Effector memory CD4-positive, alpha-beta T cell (primary cell): ENCODE results near the gene ADORA1.

Source experiments
- DNase-seq, 3 donors: peaks; one replicate each; pipeline ENCODE4 v3.0.0-alpha.2; 2020
- H3K27ac ChIP-seq: 2 replicates; pipeline ENCODE4 v1.7.0; 2013; ENCODE audit warnings: mild to moderate bottlenecking, low read length, moderate library complexity; ENCODE audit not compliant: insufficient read depth, poor library complexity, severe bottlenecking
- H3K27me3 ChIP-seq: replicated peaks from 2 replicates; pipeline ENCODE4 v1.7.0; 2013; ENCODE audit warnings: mild to moderate bottlenecking, low read length; ENCODE audit not compliant: insufficient read depth, control insufficient read depth, poor library complexity, severe bottlenecking
- H3K36me3 ChIP-seq: 2 replicates; pipeline ENCODE4 v1.7.0; 2013; ENCODE audit warnings: mild to moderate bottlenecking, low read length, moderate library complexity; ENCODE audit not compliant: control insufficient read depth, insufficient read depth
- H3K4me1 ChIP-seq: 2 replicates; pipeline ENCODE4 v1.7.0; 2013; ENCODE audit warnings: low read length, mild to moderate bottlenecking; ENCODE audit not compliant: control insufficient read depth, insufficient read depth, poor library complexity, severe bottlenecking
- H3K4me3 ChIP-seq: 2 replicates; pipeline ENCODE4 v1.7.0; 2013; ENCODE audit warnings: low read length, low read depth, mild to moderate bottlenecking; ENCODE audit not compliant: insufficient read depth, poor library complexity, severe bottlenecking
- H3K9me3 ChIP-seq: 2 replicates; pipeline ENCODE4 v1.7.0; 2013; ENCODE audit warnings: mild to moderate bottlenecking, low read length, moderate library complexity; ENCODE audit not compliant: control insufficient read depth

The ADORA1 gene

GRCh38 chr1:203103829-203104495 lies 23.6 kb upstream of the ADORA1 start:
- Histone ChIP-seq H3K4me1 (no peaks in the 10 kb centered on the region), H3K27ac (no peak overlapping the region), H3K36me3 (no peaks in the 10 kb centered on the region), H3K4me3 (no peak overlapping the region), H3K9me3 (no peaks in the 10 kb centered on the region), H3K27me3 (peaks cover 3% of the 10 kb centered on the region)
- DNase-seq = no peak

GRCh38 chr1:203104789-203105390 lies 22.6 kb upstream of the ADORA1 start:
- Histone ChIP-seq H3K27ac (no peak overlapping the region), H3K27me3 (peaks cover 3% of the 10 kb centered on the region), H3K36me3 (no peaks in the 10 kb centered on the region), H3K4me3 (no peak overlapping the region), H3K9me3 (no peaks in the 10 kb centered on the region), H3K4me1 (no peaks in the 10 kb centered on the region)
- no peak for DNase-seq

- no peaks in the 10 kb centered on the region for H3K9me3 ChIP-seq
- H3K36me3 ChIP-seq = no peaks in the 10 kb centered on the region
- H3K27me3 ChIP-seq = no peaks in the 10 kb centered on the region
- no peaks in the 10 kb centered on the region for H3K4me1 ChIP-seq
- no peak for DNase-seq
- no peak overlapping the region for H3K27ac ChIP-seq
- no peak overlapping the region for H3K4me3 ChIP-seq
Observed at GRCh38 chr1:203112475-203112874, 15.1 kb upstream of the ADORA1 start.

- H3K27me3 ChIP-seq = no peaks in the 10 kb centered on the region
- DNase-seq = no peak
- H3K36me3 ChIP-seq = no peaks in the 10 kb centered on the region
- no peaks in the 10 kb centered on the region for H3K9me3 ChIP-seq
- H3K27ac ChIP-seq = no peak overlapping the region
- no peaks in the 10 kb centered on the region for H3K4me1 ChIP-seq
- no peak overlapping the region for H3K4me3 ChIP-seq
Observed at GRCh38 chr1:203113308-203113707, 14.2 kb upstream of the ADORA1 start.

- Histone ChIP-seq H3K27ac (no peak overlapping the region), H3K9me3 (no peaks in the 10 kb centered on the region), H3K4me1 (no peaks in the 10 kb centered on the region), H3K27me3 (no peaks in the 10 kb centered on the region), H3K4me3 (no peak overlapping the region), H3K36me3 (no peaks in the 10 kb centered on the region)
- DNase-seq = no peak
Observed at GRCh38 chr1:203114202-203114601, 13.3 kb upstream of the ADORA1 start.

- H3K9me3 ChIP-seq = no peaks in the 10 kb centered on the region
- H3K4me1 ChIP-seq = no peaks in the 10 kb centered on the region
- H3K4me3 ChIP-seq = no peak overlapping the region
- no peaks in the 10 kb centered on the region for H3K36me3 ChIP-seq
- no peak overlapping the region for H3K27ac ChIP-seq
- DNase-seq = no peak
- H3K27me3 ChIP-seq = no peaks in the 10 kb centered on the region
Observed at GRCh38 chr1:203116091-203116820, 11.3 kb upstream of the ADORA1 start.

- Histone ChIP-seq H3K4me1 (no peaks in the 10 kb centered on the region), H3K36me3 (no peaks in the 10 kb centered on the region), H3K9me3 (no peaks in the 10 kb centered on the region), H3K27ac (no peak overlapping the region), H3K4me3 (no peak overlapping the region), H3K27me3 (no peaks in the 10 kb centered on the region)
- DNase-seq = no peak
Observed at GRCh38 chr1:203117611-203118575, 9.6 kb upstream of the ADORA1 start.

- H3K27ac ChIP-seq = no peak overlapping the region
- H3K4me3 ChIP-seq = no peak overlapping the region
- no peaks in the 10 kb centered on the region for H3K9me3 ChIP-seq
- H3K4me1 ChIP-seq = no peaks in the 10 kb centered on the region
- no peaks in the 10 kb centered on the region for H3K36me3 ChIP-seq
- DNase-seq = no peak
- H3K27me3 ChIP-seq = no peaks in the 10 kb centered on the region
Observed at GRCh38 chr1:203120325-203121153, 7.0 kb upstream of the ADORA1 start.
